ENCODE data around the gene BAIAP2L2. TPM values are rescaled to one million over a fixed set of nuclear protein-coding genes. Genes with fewer than 3 reads are reported as not detected.

The BAIAP2L2 gene
- total and polyA plus RNA-seq, 2 of the 4 experiments (the other 2 are of a cell fraction): 0.18 to 0.46 TPM

DNA sequence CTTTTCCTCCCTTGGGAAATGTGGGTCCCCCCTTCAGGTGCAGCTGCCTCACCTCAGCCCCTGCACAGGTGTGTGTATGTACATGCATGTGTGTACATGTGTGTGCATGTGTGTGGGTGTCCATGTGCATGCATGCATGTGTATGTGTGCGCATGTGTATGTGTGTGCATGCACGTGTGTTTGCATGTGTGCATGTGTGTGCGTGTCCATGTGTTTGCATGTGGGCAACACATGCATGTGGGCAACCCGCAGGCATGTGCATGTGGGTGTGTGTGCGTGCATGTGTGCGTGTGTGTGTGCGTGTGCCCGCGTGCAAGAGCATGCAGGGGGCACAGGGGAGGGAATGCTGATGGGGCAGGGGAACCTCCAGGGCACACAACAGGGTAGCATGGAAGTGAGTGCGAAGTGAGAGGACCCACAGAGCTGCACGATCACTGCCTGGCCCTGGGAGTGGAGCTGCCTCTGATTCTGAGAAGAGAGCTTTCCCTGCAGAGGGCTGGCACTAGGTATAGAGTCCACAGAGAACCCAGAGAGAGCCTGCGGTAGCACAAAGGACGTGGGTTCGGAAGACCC is 14.6 kb upstream of the BAIAP2L2 start:
- Histone ChIP-seq H2BK15ac (ENCODE audit: low read depth, low read length) (no peak overlapping the region), H2AK9ac (replicated peaks; ENCODE audit: low read depth, low read length, poor library complexity) (no peak overlapping the region), H4K20me1 (ENCODE audit: insufficient read depth, low read length) (no peaks in the 10 kb centered on the region), H3K4me3 (ENCODE audit: insufficient read depth, low read depth, low read length) (no peak overlapping the region), H3K4me1 (ENCODE audit: control insufficient read depth, insufficient read depth, low read length) (no peaks in the 10 kb centered on the region), H2AFZ (replicated peaks; ENCODE audit: low read length, poor library complexity) (peak overlapping the region; percentile 32), H2BK120ac (ENCODE audit: low read depth, low read length) (no peak overlapping the region), H3K36me3 (ENCODE audit: control insufficient read depth, insufficient read depth, low read length) (no peaks in the 10 kb centered on the region), H3K56ac (ENCODE audit: extremely low read depth, insufficient read depth, low read length) (no peak overlapping the region), H2AK5ac (ENCODE audit: low read depth, low read length) (no peak overlapping the region), H2BK5ac (ENCODE audit: low read depth, low read length, poor library complexity, severe bottlenecking) (no peak overlapping the region), H3K79me1 (ENCODE audit: low read depth in 1 of 2, low read length in 2 of 2) (no peaks in the 10 kb centered on the region), H3K23ac (ENCODE audit: low read depth, low read length) (no peak overlapping the region), H4K91ac (ENCODE audit: insufficient read depth, low read depth, low read length) (no peak overlapping the region), H4K8ac (ENCODE audit: low read depth in 2 of 2, low read length in 2 of 2) (no peak overlapping the region), H2BK20ac (ENCODE audit: low read depth, low read length) (no peak overlapping the region), H4K5ac (ENCODE audit: low read depth, low read length) (no peak overlapping the region), H3K4ac (ENCODE audit: low read depth, low read length) (no peak overlapping the region), H3K27ac (ENCODE audit: insufficient read depth, low read length) (no peak overlapping the region), H3K9me1 (ENCODE audit: insufficient read depth, low read length) (peaks cover 4% of the 10 kb centered on the region), H3K18ac (ENCODE audit: low read depth, low read length) (no peak overlapping the region), H3K9ac (ENCODE audit: low read depth, low read length) (no peak overlapping the region), H3K9me3 (ENCODE audit: control insufficient read depth, insufficient read depth, low read length) (no peaks in the 10 kb centered on the region), H3K4me2 (ENCODE audit: low read depth, low read length) (no peak overlapping the region), H3K14ac (replicated peaks; ENCODE audit: low read depth, low read length) (no peak overlapping the region), H3K27me3 (ENCODE audit: control insufficient read depth, insufficient read depth, low read length) (peaks cover 3% of the 10 kb centered on the region; the same call in 1 of the 2 replicates)
- ChIA-PET POLR2A (ENCODE audit: unreplicated experiment) (no interaction called here), CTCF (no interaction called here)
- TF ChIP-seq NFE2L2 (IDR thresholded peaks at IDR 0.05; ENCODE audit: low read depth, low read length) (no peak), POLR2A (IDR thresholded peaks at IDR 0.05; ENCODE audit: low read depth, low read length) (no peak), RFX5 (IDR thresholded peaks at IDR 0.05; ENCODE audit: low read depth, low read length) (no peak), RCOR1 (IDR thresholded peaks at IDR 0.05; ENCODE audit: insufficient replicate concordance, low read length) (no peak), CHD1 (IDR thresholded peaks at IDR 0.05; ENCODE audit: low read depth, low read length) (no peak), MXI1 (IDR thresholded peaks at IDR 0.05; ENCODE audit: borderline replicate concordance, low read depth, low read length) (no peak), FOS (IDR thresholded peaks at IDR 0.05; ENCODE audit: low read depth, low read length) (no peak), SMC3 (IDR thresholded peaks at IDR 0.05; ENCODE audit: low read depth, low read length) (no peak), CEBPB (IDR thresholded peaks at IDR 0.05; ENCODE audit: low read depth, low read length) (no peak)
- TF ChIP-seq, protein P1, sequence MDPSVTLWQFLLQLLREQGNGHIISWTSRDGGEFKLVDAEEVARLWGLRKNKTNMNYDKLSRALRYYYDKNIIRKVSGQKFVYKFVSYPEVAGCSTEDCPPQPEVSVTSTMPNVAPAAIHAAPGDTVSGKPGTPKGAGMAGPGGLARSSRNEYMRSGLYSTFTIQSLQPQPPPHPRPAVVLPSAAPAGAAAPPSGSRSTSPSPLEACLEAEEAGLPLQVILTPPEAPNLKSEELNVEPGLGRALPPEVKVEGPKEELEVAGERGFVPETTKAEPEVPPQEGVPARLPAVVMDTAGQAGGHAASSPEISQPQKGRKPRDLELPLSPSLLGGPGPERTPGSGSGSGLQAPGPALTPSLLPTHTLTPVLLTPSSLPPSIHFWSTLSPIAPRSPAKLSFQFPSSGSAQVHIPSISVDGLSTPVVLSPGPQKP (IDR thresholded peaks at IDR 0.05; ENCODE audit: borderline replicate concordance, low read depth, low read length): no peak
- TF ChIP-seq, protein P2, sequence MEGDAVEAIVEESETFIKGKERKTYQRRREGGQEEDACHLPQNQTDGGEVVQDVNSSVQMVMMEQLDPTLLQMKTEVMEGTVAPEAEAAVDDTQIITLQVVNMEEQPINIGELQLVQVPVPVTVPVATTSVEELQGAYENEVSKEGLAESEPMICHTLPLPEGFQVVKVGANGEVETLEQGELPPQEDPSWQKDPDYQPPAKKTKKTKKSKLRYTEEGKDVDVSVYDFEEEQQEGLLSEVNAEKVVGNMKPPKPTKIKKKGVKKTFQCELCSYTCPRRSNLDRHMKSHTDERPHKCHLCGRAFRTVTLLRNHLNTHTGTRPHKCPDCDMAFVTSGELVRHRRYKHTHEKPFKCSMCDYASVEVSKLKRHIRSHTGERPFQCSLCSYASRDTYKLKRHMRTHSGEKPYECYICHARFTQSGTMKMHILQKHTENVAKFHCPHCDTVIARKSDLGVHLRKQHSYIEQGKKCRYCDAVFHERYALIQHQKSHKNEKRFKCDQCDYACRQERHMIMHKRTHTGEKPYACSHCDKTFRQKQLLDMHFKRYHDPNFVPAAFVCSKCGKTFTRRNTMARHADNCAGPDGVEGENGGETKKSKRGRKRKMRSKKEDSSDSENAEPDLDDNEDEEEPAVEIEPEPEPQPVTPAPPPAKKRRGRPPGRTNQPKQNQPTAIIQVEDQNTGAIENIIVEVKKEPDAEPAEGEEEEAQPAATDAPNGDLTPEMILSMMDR (conservative IDR thresholded peaks at IDR 0.05; ENCODE audit: low read depth, low read length): no peak
- dilution Hi-C loops (cut with HindIII; ENCODE audit: low sequenced_read_pairs, unreplicated experiment): no loop called here
- BruUV-seq (replicated peaks): no TSS peak
- in situ Hi-C loops (cut with MboI; ENCODE audit: low sequenced_read_pairs): no loop called here
- DNase-seq (no peak), ATAC-seq (ENCODE audit: low read depth) (no peak)
- intact Hi-C loops (cut with micrococcal nuclease): no loop called here
- 82% methylated on average over 6 of the region's 14 CpGs; no CpG with 5 or more reads in 1 of the 2 experiments for WGBS, 2 experiments (ENCODE audit: extremely low coverage in 2 of 2, insufficient read length in 1 of 2)

All from IMR-90 (cell line).